K562 (cell line): ENCODE measurements around the gene DDC. TPM values are rescaled to one million over a fixed set of nuclear protein-coding genes. Genes with fewer than 3 reads are reported as not detected.

Source experiments
- ATAC-seq: fragments of 200-7000 bp; cut with Tn5 transposase; 3 replicates; pipeline ENCODE4 v1.9.1; 2020; ENCODE audit warnings: moderate library complexity
- BruUV-seq: library from RNA; stranded (reverse); fragments of 400-500 nt; replicated peaks from 2 replicates; lab custom pipeline; 2021; lab: Mats Ljungman, UMichigan
- CTCF ChIA-PET: fragments of 300-600 bp; formaldehyde crosslinking; extraction: SDS; loops from one replicate; lab custom pipeline; 2021; ENCODE audit warnings: low intra/inter-chr PET ratio; lab: Yijun Ruan, JAX
- POLR2A ChIA-PET: fragments of 300-600, 350-650 bp; sonication (Branson Sonifier 250); formaldehyde crosslinking; extraction: SDS; loops from one replicate; lab custom pipeline; 2021; ENCODE audit warnings: antibody characterized with exemption, inconsistent platforms; lab: Yijun Ruan, JAX
- DNase-seq, 4 experiments: peaks; one replicate each; pipeline versions ENCODE4 v3.0.0 to v3.0.0-alpha.2; 2011 to 2018; ENCODE audit warnings: low spot score in 3 of 4, mixed read lengths in 3 of 4; ENCODE audit errors: extremely low read depth in 1 of 4
- FAIRE-seq: peaks from 2 replicates; lab custom pipeline; 2011; peaks lifted over from hg19 to GRCh38; lab: Jason Lieb, UNC
- H2AFZ ChIP-seq: 2 replicates; pipeline ENCODE4 v1.6.0; 2011; ENCODE audit warnings: low read depth, low read length, control low read depth, inconsistent platforms
- H3K27ac ChIP-seq: fragments of 200-600 bp; 3 replicates; pipeline ENCODE4 v1.8.0; 2011; ENCODE audit warnings: low read depth, mild to moderate bottlenecking, control low read depth, inconsistent platforms, low read length, moderate library complexity, mixed read lengths; ENCODE audit errors: extremely low read depth
- H3K27me3 ChIP-seq, 2 experiments: fragments of 300-600 bp in 1 of 2; 2 replicates in 1 of 2; 3 replicates in 1 of 2; pipeline versions ENCODE4 v1.6.0 to v1.8.0; 2011; ENCODE audit warnings: inconsistent platforms in 2 of 2, low read length in 2 of 2, mild to moderate bottlenecking in 1 of 2, mixed read lengths in 1 of 2, moderate library complexity in 1 of 2; ENCODE audit not compliant: control insufficient read depth in 2 of 2, insufficient read depth in 2 of 2
- H3K36me3 ChIP-seq: fragments of 300-600 bp; 3 replicates; pipeline ENCODE4 v1.8.0; 2011; ENCODE audit warnings: mild to moderate bottlenecking, low read length, inconsistent platforms; ENCODE audit not compliant: control insufficient read depth, insufficient read depth
- H3K4me1 ChIP-seq, 2 experiments: fragments of 200-600 bp in 1 of 2; replicated peaks in 1 of 2; 2 replicates in 1 of 2; 3 replicates in 1 of 2; pipeline versions ENCODE4 v1.5.1 to v1.8.0; 2011; ENCODE audit warnings: inconsistent platforms in 2 of 2, low read length in 2 of 2, mild to moderate bottlenecking in 1 of 2, mixed read lengths in 1 of 2, moderate library complexity in 1 of 2; ENCODE audit not compliant: control insufficient read depth in 2 of 2, insufficient read depth in 2 of 2
- H3K4me2 ChIP-seq: 2 replicates; pipeline ENCODE4 v1.6.1; 2011; ENCODE audit warnings: low read length, control low read depth, inconsistent platforms, mixed read lengths; ENCODE audit not compliant: insufficient read depth
- H3K4me3 ChIP-seq: fragments of 200-600 bp; sonication (generic), shearing (Covaris generic); 2 replicates; pipeline ENCODE4 v1.5.1; 2016; ENCODE audit warnings: control low read depth, inconsistent platforms
- H3K79me2 ChIP-seq: fragments of 200-600 bp; 3 replicates; pipeline ENCODE4 v1.8.0; 2011; ENCODE audit warnings: low read length, inconsistent platforms; ENCODE audit not compliant: control insufficient read depth, insufficient read depth
- H3K9ac ChIP-seq, 2 experiments: 2 replicates each; pipeline versions ENCODE4 v1.6.0 to v1.6.1; 2011; ENCODE audit warnings: low read depth in 2 of 2, low read length in 2 of 2, control low read depth in 1 of 2, inconsistent platforms in 1 of 2, mild to moderate bottlenecking in 1 of 2, mixed read lengths in 1 of 2; ENCODE audit not compliant: insufficient read depth in 1 of 2
- H3K9me1 ChIP-seq: one replicate; pipeline ENCODE4 v1.6.0; 2011; ENCODE audit warnings: inconsistent platforms, mild to moderate bottlenecking, low read length, moderate library complexity; ENCODE audit not compliant: control insufficient read depth, insufficient read depth
- H3K9me3 ChIP-seq: replicated peaks from 2 replicates; pipeline ENCODE4 v1.5.1; 2011; ENCODE audit warnings: low read depth, low read length, inconsistent platforms; ENCODE audit not compliant: control insufficient read depth, insufficient read depth
- H4K20me1 ChIP-seq: replicated peaks from 2 replicates; pipeline ENCODE4 v1.6.1; 2011; ENCODE audit warnings: low read length, inconsistent platforms, mixed read lengths; ENCODE audit not compliant: control insufficient read depth, insufficient read depth
- ARID1B ChIP-seq: fragments of 450-650 bp; IDR thresholded peaks from 2 replicates; pipeline ENCODE4 v1.6.1; 2016; ENCODE audit warnings: antibody characterized with exemption, mild to moderate bottlenecking, inconsistent platforms
- C11orf30 ChIP-seq: fragments of 450-650 bp; IDR thresholded peaks from 2 replicates; pipeline ENCODE4 v1.6.1; 2016; ENCODE audit warnings: low read depth, mild to moderate bottlenecking
- CBX1 ChIP-seq: sonication (generic); IDR thresholded peaks from 2 replicates; pipeline ENCODE4 v1.6.1; 2016; ENCODE audit warnings: antibody characterized with exemption, low read depth, mild to moderate bottlenecking
- CC2D1A ChIP-seq: fragments of 450-650 bp; IDR thresholded peaks from 2 replicates; pipeline ENCODE4 v1.6.1; 2017; ENCODE audit warnings: mild to moderate bottlenecking
- FOXA3 ChIP-seq, 2 experiments: fragments of 450-650 bp in 1 of 2; sonication (generic) in 1 of 2; formaldehyde crosslinking; IDR thresholded peaks in 1 of 2; conservative IDR thresholded peaks in 1 of 2; 2 replicates each; pipeline versions ENCODE4 v1.4.0 to v1.8.0; 2020 to 2022; ENCODE audit warnings: mild to moderate bottlenecking in 2 of 2, missing genetic modification reagents in 1 of 2
- HNRNPLL ChIP-seq: fragments of 200-400 bp; formaldehyde crosslinking; IDR thresholded peaks from 2 replicates; pipeline ENCODE4 v1.6.1; 2017; ENCODE audit warnings: low read length, low read depth, mild to moderate bottlenecking; ENCODE audit not compliant: poor library complexity, severe bottlenecking
- JUND ChIP-seq, 2 experiments: IDR thresholded peaks; 2 replicates in 1 of 2; 3 replicates in 1 of 2; pipeline ENCODE4 v1.6.1; 2011; ENCODE audit warnings: borderline replicate concordance in 2 of 2, low read depth in 2 of 2, low read length in 2 of 2, improper control_type of control experiment in 1 of 2, missing biosample characterization in 1 of 2, missing genetic modification characterization in 1 of 2, missing genetic modification reagents in 1 of 2
- NFE2 ChIP-seq: IDR thresholded peaks from 2 replicates; pipeline ENCODE4 v1.6.1; 2014; ENCODE audit warnings: antibody characterized with exemption, low read depth
- RB1 ChIP-seq: fragments of 450-650 bp; IDR thresholded peaks from 2 replicates; pipeline ENCODE4 v1.6.1; 2017; ENCODE audit warnings: low read depth, mild to moderate bottlenecking
- RCOR1 ChIP-seq, 2 experiments: IDR thresholded peaks; 2 replicates each; pipeline ENCODE4 v1.6.1; 2012; ENCODE audit warnings: low read depth in 2 of 2, low read length in 2 of 2, borderline replicate concordance in 1 of 2, improper control_type of control experiment in 1 of 2
- SRSF3 ChIP-seq: fragments of 200-400 bp; formaldehyde crosslinking; IDR thresholded peaks from 2 replicates; pipeline ENCODE4 v1.6.1; 2016; ENCODE audit warnings: mild to moderate bottlenecking, low read length, moderate library complexity; ENCODE audit not compliant: insufficient read depth
- ZNF197 ChIP-seq: fragments of 200-800 bp; sonication (Bioruptor generic); IDR thresholded peaks from 2 replicates; pipeline ENCODE4 v1.6.1; 2016; ENCODE audit warnings: low read depth, missing genetic modification characterization, missing compliant biosample characterization
- WGBS: fragments of 100-300 bp; shearing (Covaris generic); methylation state at CpG from one replicate; pipeline ENCODE4 v1.1.6; 2016; ENCODE audit warnings: low coverage, mixed read lengths; ENCODE audit not compliant: insufficient coverage; ENCODE audit errors: missing lambda C conversion rate; 5-methylcytosine and 5-hydroxymethylcytosine counted together
- in situ Hi-C: fragments of 300-500 bp; cut with MboI; formaldehyde crosslinking; loops from 4 replicates; pipeline ENCODE4 v1.15.0; 2018; ENCODE audit warnings: inconsistent platforms, mixed read lengths
- intact Hi-C: fragments of 100-400 bp; cut with micrococcal nuclease; formaldehyde crosslinking; loops from 2 replicates; pipeline ENCODE4 v1.14.2; 2022
- polyA plus RNA-seq, 8 experiments: library from polyadenylated mRNA; depleted of rRNA in 4 of 8; stranded (reverse) in 5 of 8; unstranded in 3 of 8; fragments of >200 nt; fragmentation: Nextera tagmentation in 2 of 8; fragmentation: Illumina TruSeq in 1 of 8; extraction: Ambion mirVana in 2 of 8; extraction: Trizol in 1 of 8; gene quantifications; 2 replicates each; pipeline versions ENCODE4 v1.2.1 to v1.2.3, GENCODE V29; 2011 to 2014; ENCODE audit warnings: inconsistent platforms in 1 of 8, missing spikeins in 1 of 8
- total RNA-seq, 7 experiments: library from RNA; depleted of rRNA in 6 of 7; stranded (reverse); fragments of >200 nt in 6 of 7; fragmentation: Illumina TruSeq in 2 of 7; extraction: Trizol in 2 of 7; gene quantifications; 2 replicates each; pipeline versions ENCODE4 v1.2.1 to v1.2.3, GENCODE V29; 2011 to 2021; ENCODE audit warnings: low replicate concordance in 1 of 7
- TF ChIP-seq, protein P1 (sequence below): sonication (generic); formaldehyde crosslinking; IDR thresholded peaks from 2 replicates; pipeline ENCODE4 v1.8.0; 2022; ENCODE audit warnings: missing genetic modification reagents, mild to moderate bottlenecking, moderate library complexity, borderline replicate concordance
- TF ChIP-seq, protein P2 (sequence below): sonication (generic); formaldehyde crosslinking; IDR thresholded peaks from 2 replicates; pipeline ENCODE4 v1.8.0; 2022; ENCODE audit warnings: mild to moderate bottlenecking, missing genetic modification reagents
- TF ChIP-seq, protein P3 (sequence below): fragments of 450-650 bp; IDR thresholded peaks from 2 replicates; pipeline ENCODE4 v1.6.1; 2016; ENCODE audit warnings: low read depth, mild to moderate bottlenecking, moderate library complexity
- TF ChIP-seq, protein P4 (sequence below): fragments of 450-650 bp; IDR thresholded peaks from 2 replicates; pipeline ENCODE4 v1.6.1; 2016; ENCODE audit warnings: antibody characterized with exemption

DDC gene
- total and polyA plus RNA-seq, 9 of the 15 experiments (the other 6 are each of a cell fraction or from before 2014, with no cell fraction given), result not detected

DNA sequence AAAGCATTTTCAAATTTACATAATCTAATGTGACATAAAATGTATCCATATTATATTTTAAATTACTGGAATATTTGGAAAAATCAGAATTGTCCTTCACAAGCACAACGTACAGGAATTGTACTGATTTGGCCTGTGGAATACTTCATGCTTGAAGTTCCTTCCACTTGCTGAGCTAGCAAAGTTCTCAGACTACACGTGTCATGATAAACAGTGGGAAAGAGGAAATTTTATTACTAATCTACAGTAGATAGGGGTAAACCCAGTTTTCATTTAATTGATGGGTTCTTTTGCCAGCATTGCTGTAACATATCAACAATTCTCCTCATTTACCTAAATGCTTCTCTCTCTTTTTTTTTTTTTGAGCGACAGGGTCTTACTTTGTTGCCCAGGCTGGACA lies 69.5 kb downstream of the DDC start (continued):
- TF ChIP-seq, protein P1, sequence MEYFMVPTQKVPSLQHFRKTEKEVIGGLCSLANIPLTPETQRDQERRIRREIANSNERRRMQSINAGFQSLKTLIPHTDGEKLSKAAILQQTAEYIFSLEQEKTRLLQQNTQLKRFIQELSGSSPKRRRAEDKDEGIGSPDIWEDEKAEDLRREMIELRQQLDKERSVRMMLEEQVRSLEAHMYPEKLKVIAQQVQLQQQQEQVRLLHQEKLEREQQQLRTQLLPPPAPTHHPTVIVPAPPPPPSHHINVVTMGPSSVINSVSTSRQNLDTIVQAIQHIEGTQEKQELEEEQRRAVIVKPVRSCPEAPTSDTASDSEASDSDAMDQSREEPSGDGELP (CRISPR knock-in tag), result no peak
- TF ChIP-seq ZNF197 (CRISPR knock-in tag) (no peak), CBX1 (no peak), SRSF3 (no peak), C11orf30 (peak; percentile 22; the same call in 1 of the 2 replicates), ARID1B (no peak), RB1 (no peak), CC2D1A (no peak)
- TF ChIP-seq, protein P2, sequence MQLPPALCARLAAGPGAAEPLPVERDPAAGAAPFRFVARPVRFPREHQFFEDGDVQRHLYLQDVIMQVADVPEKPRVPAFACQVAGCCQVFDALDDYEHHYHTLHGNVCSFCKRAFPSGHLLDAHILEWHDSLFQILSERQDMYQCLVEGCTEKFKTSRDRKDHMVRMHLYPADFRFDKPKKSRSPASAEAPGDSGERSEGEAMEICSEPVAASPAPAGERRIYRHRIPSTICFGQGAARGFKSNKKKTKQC, result no peak

DNA sequence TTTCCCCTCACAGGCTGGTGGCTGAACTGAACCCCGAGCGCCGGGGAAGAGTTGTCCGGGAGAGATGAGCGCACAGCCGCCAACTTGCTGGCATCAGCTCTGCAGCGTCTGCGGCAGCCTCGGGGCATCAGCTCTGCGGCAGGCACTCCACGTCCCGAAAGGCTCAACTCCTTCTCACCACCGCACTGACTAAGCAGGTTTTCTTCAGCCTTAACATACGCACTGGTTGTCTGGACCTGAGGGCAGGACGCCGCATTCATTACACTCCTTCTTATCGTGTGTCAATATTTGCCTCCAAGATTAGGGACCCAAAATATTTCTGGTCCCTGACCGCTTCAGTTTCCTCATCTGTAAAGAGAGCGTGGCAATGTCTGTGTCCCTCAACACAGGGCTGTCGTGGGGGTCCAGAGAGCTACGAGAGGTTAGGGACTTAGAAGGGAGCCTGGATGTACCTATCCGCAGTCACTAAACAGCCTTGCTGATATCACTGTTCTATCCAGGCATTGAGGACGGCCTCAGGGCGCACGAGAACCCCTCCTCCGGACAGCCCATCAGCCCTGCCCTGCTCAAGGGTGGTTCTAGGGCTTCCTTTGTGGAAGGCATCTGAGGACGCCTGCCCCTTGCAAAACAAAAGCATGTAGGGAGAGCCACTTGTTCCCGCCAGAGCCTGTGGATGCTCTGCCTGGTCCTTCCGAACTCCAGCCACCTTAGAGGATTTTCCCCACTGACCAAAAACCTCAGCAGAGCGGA lies 72.3 kb downstream of the DDC start:
- H3K27me3 ChIP-seq, result peaks cover 0 to 7% of the 10 kb centered on the region in 2 experiments; a peak in 2 of 5 replicates
- H3K79me2 ChIP-seq, result no peaks in the 10 kb centered on the region
- peaks cover 9 to 16% of the 10 kb centered on the region in 2 experiments for H3K4me1 ChIP-seq
- no peaks in the 10 kb centered on the region for H3K9me1 ChIP-seq
- intact Hi-C loops, result no loop called here
- H3K9me3 ChIP-seq, result no peaks in the 10 kb centered on the region
- DNase-seq, result peak in 1 of 4 experiments; percentile 44
- ChIA-PET CTCF (no interaction called here), POLR2A (no interaction called here)
- peak overlapping the region; percentile 31; the same call in 1 of the 2 replicates for H3K4me2 ChIP-seq
- peak; percentile 48 for FAIRE-seq
- no peaks in the 10 kb centered on the region for H3K36me3 ChIP-seq
- no peak overlapping the region for H3K27ac ChIP-seq
- H4K20me1 ChIP-seq, result no peaks in the 10 kb centered on the region; the same call in 1 of the 2 replicates
- peak overlapping the region; percentile 49 for H2AFZ ChIP-seq
- H3K4me3 ChIP-seq, result no peak overlapping the region
- 37% methylated on average over 27 of the region's 30 CpGs for WGBS
- in situ Hi-C loops, result no loop called here
- peak overlapping the region in 1 of 2 experiments; percentile 42; a peak in 1 of 4 replicates for H3K9ac ChIP-seq
- no TSS peak for BruUV-seq
- ATAC-seq, result peak; percentile 75
- TF ChIP-seq RCOR1 (IDR thresholded peaks at IDR 0.05; ENCODE audit: borderline replicate concordance in 1 of 2, low read depth in 2 of 2, low read length in 2 of 2) (peak in 1 of 2 experiments; percentile 44; a peak in 1 of 4 replicates), ARID1B (0 out of 2 replicates have a peak, but pooled peaks have one; percentile 10), HNRNPLL (peak; percentile 33), NFE2 (peak; percentile 76), JUND (IDR thresholded peaks at IDR 0.05; ENCODE audit: borderline replicate concordance, low read depth, low read length) (0 out of 2 replicates have a peak, but pooled peaks have one; percentile 12), JUND (tag; IDR thresholded peaks at IDR 0.05; ENCODE audit: borderline replicate concordance, low read depth, low read length) (no peak; the same call in 2 of the 3 replicates), FOXA3 (CRISPR knock-in tag; conservative IDR thresholded peaks at IDR 0.05 in 1 of 2, IDR thresholded peaks at IDR 0.05 in 1 of 2) (peak in 1 of 2 experiments; percentile 64; a peak in 1 of 4 replicates)
- TF ChIP-seq, protein P3, sequence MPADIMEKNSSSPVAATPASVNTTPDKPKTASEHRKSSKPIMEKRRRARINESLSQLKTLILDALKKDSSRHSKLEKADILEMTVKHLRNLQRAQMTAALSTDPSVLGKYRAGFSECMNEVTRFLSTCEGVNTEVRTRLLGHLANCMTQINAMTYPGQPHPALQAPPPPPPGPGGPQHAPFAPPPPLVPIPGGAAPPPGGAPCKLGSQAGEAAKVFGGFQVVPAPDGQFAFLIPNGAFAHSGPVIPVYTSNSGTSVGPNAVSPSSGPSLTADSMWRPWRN, result peak; percentile 63; the same call in 1 of the 2 replicates
- TF ChIP-seq, protein P4, sequence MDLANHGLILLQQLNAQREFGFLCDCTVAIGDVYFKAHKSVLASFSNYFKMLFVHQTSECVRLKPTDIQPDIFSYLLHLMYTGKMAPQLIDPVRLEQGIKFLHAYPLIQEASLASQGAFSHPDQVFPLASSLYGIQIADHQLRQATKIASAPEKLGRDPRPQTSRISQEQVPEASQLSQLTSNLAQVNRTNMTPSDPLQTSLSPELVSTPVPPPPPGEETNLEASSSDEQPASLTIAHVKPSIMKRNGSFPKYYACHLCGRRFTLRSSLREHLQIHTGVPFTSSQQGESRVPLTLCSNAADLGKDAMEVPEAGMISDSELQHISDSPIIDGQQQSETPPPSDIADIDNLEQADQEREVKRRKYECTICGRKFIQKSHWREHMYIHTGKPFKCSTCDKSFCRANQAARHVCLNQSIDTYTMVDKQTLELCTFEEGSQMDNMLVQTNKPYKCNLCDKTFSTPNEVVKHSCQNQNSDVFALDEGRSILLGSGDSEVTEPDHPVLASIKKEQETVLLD, result no peak
